Renal cortex interstitium (tissue), 11 donors: ENCODE measurements around the gene PDXP. TPM values are rescaled to one million over a fixed set of nuclear protein-coding genes. Genes with fewer than 3 reads are reported as not detected.

Source experiments
- DNase-seq, 11 donors: peaks; one replicate each; pipeline ENCODE4 v3.0.0-alpha.2; 2013; ENCODE audit warnings: low read depth in 9 of 11, low spot score in 4 of 11; ENCODE audit errors: extremely low read depth in 1 of 11
- polyA plus RNA-seq, 3 donors: library from polyadenylated mRNA; unstranded; fragments of 120-200 nt; gene quantifications; one replicate each; pipeline ENCODE4 v1.2.1, GENCODE V29; 2013; ENCODE audit not compliant: insufficient read length in 3 of 3

Gene PDXP
- polyA plus RNA-seq, 3 donors: 13.6 to 20.5 (median 17.7) TPM

DNA sequence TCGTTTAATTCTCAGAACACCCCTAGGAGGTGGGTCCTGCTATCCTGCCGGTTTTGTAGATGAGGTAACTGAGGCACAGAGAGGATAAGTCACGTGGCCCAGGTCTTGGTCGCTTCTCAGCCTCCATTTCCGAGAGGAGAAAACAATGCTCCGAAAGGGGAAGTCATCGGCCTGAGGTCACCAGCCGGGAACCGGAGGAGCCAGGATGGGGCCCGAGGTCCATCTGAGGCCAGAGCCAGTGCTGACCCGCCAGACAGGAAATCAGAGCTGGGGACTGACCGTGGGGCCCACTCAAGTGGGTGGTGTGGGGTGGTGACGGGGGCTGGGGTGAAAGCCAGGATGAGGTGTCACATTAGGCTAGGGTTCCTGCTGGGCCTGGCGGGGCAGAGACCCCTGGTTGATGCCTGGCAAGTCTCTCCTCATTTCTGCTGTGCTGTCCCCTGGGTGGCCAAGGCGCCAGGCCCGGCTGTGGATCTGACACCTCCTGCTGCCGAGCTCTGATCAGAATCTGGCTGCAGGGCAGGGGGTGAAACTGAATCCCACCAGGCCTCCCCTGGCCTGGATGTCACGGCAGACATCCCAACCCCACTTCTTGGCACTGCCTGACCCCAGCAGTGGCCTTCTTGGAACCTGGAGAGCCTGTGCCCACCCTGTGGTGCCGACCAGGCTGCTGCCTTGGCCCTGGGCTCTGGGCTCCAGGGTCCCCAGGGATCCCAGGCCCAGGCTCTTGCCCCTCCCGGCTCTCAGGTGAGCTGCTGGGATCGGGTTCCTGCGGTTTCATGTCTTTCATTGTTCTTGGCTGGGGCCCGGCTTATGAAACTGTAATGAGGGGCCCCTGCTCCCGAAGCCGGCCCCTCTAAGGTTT is 50.3 kb downstream of the PDXP start:
- DNase-seq: no peak

DNA sequence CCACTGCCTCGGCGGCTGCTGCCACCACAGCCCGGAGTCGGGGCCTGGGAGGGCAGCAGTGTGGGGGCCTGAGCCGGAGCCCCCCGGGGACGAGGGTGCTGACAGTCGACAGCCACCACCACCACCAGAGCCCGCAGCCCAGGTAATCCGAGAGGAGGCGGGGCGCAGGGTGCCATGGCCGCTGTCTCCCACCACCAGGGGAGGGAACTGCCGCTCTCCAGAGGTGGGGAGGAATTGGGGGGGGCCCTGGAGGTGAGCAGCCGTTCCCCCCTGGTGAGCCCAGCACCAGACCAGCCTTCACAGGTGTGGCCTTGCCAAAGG is 50.9 kb downstream of the PDXP start:
- no peak for DNase-seq

GRCh38 chr22:37710675-37711074 is 52.2 kb downstream of the PDXP start:
- DNase-seq: no peak

- DNase-seq: no peak
Observed at GRCh38 chr22:37711490-37711889, 53.0 kb downstream of the PDXP start.

- DNase-seq: no peak
Observed at GRCh38 chr22:37713761-37714160, 55.2 kb downstream of the PDXP start.

DNA sequence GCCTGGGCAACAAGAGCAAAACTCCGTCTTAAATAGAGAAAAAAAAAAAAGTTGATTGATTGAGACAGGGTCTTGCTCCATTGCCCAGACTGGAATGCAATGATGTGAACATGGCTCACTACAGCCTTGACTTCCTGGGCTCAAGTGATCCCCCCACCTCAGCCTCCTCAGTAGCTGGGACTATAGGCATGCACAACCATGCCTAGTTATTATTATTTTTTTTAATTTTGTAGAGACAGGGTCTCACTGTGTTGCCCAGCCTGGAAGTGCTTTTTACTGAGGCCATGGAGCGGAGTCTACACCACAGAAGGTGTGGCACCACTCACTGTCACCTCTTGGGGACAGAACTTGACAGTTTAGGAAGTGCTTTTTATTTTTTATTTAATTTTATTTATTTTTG is 56.1 kb downstream of the PDXP start:
- no peak for DNase-seq

DNA sequence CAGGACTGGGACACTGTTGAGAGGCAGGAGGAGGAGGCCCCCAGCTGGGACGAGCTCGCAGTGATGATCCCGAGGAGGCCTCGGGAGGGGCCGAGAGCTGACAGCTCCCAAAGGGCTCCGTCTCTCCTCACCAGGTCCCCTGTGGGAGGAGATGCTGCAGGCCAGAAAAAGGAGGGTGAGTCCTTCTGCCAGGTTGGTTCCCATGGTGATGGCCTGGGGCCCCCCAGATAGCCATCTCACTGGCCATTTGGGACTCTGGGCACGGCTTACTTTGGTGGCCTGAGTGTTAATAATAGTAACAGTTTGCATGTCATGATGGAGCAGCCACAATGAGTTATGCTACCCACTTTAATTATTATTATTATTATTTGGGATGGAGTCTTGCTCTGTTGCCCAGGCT is 57.2 kb downstream of the PDXP start:
- DNase-seq: no peak

Other genes starting within 250 kb of the PDXP start
- gene ELFN2, start 231.2 kb upstream of the PDXP start, polyA plus RNA-seq: 1 to 10 TPM; 1.2 to 2.2 (median 2.0) TPM
- 10 to 100 TPM in 1 of 3 donors, 1 to 10 TPM in 2; 9.5 to 10.4 (median 10.0) TPM for gene MFNG, start 172.3 kb upstream of the PDXP start, polyA plus RNA-seq
- gene CARD10, start 139.3 kb upstream of the PDXP start, polyA plus RNA-seq: 10 to 100 TPM; 20.6 to 26.1 (median 23.2) TPM
- 10 to 100 TPM; 33.3 to 54.7 (median 49.4) TPM for gene CDC42EP1, start 98.2 kb upstream of the PDXP start, polyA plus RNA-seq
- 10 to 100 TPM; 32.2 to 35.1 (median 34.0) TPM for gene LGALS2, start 78.6 kb upstream of the PDXP start, polyA plus RNA-seq
- gene GGA1, start 49.9 kb upstream of the PDXP start, polyA plus RNA-seq: 10 to 100 TPM; 46.3 to 83.9 (median 57.4) TPM
- 10 to 100 TPM; 13.9 to 24.7 (median 24.1) TPM for gene SH3BP1, start 19.1 kb upstream of the PDXP start, polyA plus RNA-seq
- 100 to 1,000 TPM; 311 to 548 (median 409) TPM for gene LGALS1, start 16.9 kb downstream of the PDXP start, polyA plus RNA-seq
- 10 to 100 TPM; 15.2 to 23.0 (median 23.0) TPM for gene NOL12, start 27.6 kb downstream of the PDXP start, polyA plus RNA-seq
- gene TRIOBP, start 38.3 kb downstream of the PDXP start, polyA plus RNA-seq: 10 to 100 TPM; 57.5 to 80.8 (median 78.7) TPM
- 10 to 100 TPM; 10.4 to 17.9 (median 16.6) TPM for gene GCAT, start 149.2 kb downstream of the PDXP start, polyA plus RNA-seq
- gene GALR3, start 164.7 kb downstream of the PDXP start, polyA plus RNA-seq: not detected
- gene ANKRD54, start 185.6 kb downstream of the PDXP start, polyA plus RNA-seq: 10 to 100 TPM; 23.2 to 26.5 (median 26.3) TPM
- gene EIF3L, start 190.7 kb downstream of the PDXP start, polyA plus RNA-seq: 1,000 to 10,000 TPM in 2 of 3 donors, 100 to 1,000 TPM in 1; 915 to 1,103 (median 1,045) TPM
- gene MICALL1, start 247.6 kb downstream of the PDXP start, polyA plus RNA-seq: 10 to 100 TPM; 22.3 to 34.6 (median 27.2) TPM